ENCODE data around the gene DRC3.

GRCh38 chr17:18008496-18009268 lies 36.0 kb downstream of the DRC3 start:
- TF ChIP-seq CTCF (IDR thresholded peaks at IDR 0.05 in 2 of 3, conservative IDR thresholded peaks at IDR 0.05 in 1 of 3; ENCODE audit: borderline replicate concordance in 1 of 3, insufficient read depth in 1 of 3, low read depth in 2 of 3, low read length in 2 of 3) (no peak), POLR2A (IDR thresholded peaks at IDR 0.05; ENCODE audit: borderline replicate concordance, extremely low read depth, insufficient read depth, insufficient read length) (no peak), ZBTB33 (IDR thresholded peaks at IDR 0.05; ENCODE audit: extremely low read depth, insufficient replicate concordance, low read length) (no peak), EZH2 (IDR thresholded peaks at IDR 0.05) (no peak), FOSL1 (IDR thresholded peaks at IDR 0.05; ENCODE audit: low read depth) (no peak), POLR2AphosphoS5 (IDR thresholded peaks at IDR 0.05; ENCODE audit: low read depth, low read length) (no peak), CEBPB (IDR thresholded peaks at IDR 0.05; ENCODE audit: low read depth) (no peak), SRF (IDR thresholded peaks at IDR 0.05; ENCODE audit: low read depth) (no peak), RAD21 (IDR thresholded peaks at IDR 0.05; ENCODE audit: low read depth) (no peak), YY1 (IDR thresholded peaks at IDR 0.05; ENCODE audit: extremely low read depth, insufficient replicate concordance, low read depth, low read length) (no peak), TCF7L2 (IDR thresholded peaks at IDR 0.05; ENCODE audit: borderline replicate concordance, extremely low read depth, insufficient read depth, insufficient read length) (no peak)

Measured in HCT116 (cell line).